ENCODE data around the gene PRF1. TPM values are rescaled to one million over a fixed set of nuclear protein-coding genes. Genes with fewer than 3 reads are reported as not detected.
"Not testable (repeated sequence)": the region's sequence is repeated elsewhere in the genome, so short reads cannot be mapped to it uniquely, and the experiment has no call there.

The PRF1 gene
- total and polyA plus RNA-seq, 2 of the 13 experiments (the other 11 are each of a cell fraction or from before 2014, with no cell fraction given), result 1.00 to 1.4 TPM

DNA sequence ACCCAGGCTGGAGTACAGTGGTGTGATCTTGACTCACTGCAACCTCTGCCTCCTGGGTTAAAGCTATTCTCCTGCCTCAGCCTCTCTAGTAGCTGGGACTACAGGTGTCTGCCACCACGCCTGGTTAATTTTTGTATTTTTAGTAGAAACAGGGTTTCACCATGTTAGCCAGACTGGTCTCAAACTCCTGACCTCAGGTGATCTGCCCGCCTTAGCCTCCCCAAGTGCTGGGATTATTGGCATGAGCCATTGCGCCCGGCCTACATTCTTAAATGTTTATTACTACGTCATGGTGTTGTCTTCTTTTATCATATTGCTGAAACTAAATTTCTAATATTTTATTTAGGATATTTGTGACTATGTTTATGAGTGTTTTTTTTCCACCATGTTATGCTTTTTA is 21.4 kb downstream of the PRF1 start:
- POLR2A ChIA-PET; H3K27me3 ChIP-seq (ENCODE audit: control insufficient read depth in 1 of 2, insufficient read depth in 2 of 2, low read length in 2 of 2); H3K4me2 ChIP-seq (ENCODE audit: low read depth, low read length); ATAC-seq; H2AFZ ChIP-seq (ENCODE audit: low read length); H3K36me3 ChIP-seq (replicated peaks in 1 of 2; ENCODE audit: control insufficient read depth in 1 of 2, insufficient read depth in 2 of 2, low read length in 2 of 2); H3K27ac ChIP-seq (ENCODE audit: extremely low read length, insufficient read depth, low read length); DNase-seq (ENCODE audit: low spot score); H3K79me2 ChIP-seq (ENCODE audit: insufficient read depth, low read length); FAIRE-seq; H3K9ac ChIP-seq (ENCODE audit: insufficient read depth, low read depth, low read length); in situ Hi-C loops (cut with HindIII; ENCODE audit: extremely low pct_ligation_motif_present, low pct_unique_long_range_greater_than_20kb); intact Hi-C loops (cut with micrococcal nuclease; ENCODE audit: unreplicated experiment); BruUV-seq (replicated peaks); H3K4me1 ChIP-seq (ENCODE audit: insufficient read depth, low read length); H4K20me1 ChIP-seq (ENCODE audit: insufficient read depth, low read length); H3K4me3 ChIP-seq (replicated peaks in 1 of 3; ENCODE audit: insufficient read depth in 1 of 3, low read depth in 2 of 3, low read length in 3 of 3); CTCF ChIA-PET (ENCODE audit: low intra/inter-chr PET ratio, low total read pairs); H3K9me3 ChIP-seq (ENCODE audit: low read length): not testable (repeated sequence)
- 93% methylated on average over 5 of the region's 5 CpGs for WGBS (ENCODE audit: low lambda C conversion rate)

DNA sequence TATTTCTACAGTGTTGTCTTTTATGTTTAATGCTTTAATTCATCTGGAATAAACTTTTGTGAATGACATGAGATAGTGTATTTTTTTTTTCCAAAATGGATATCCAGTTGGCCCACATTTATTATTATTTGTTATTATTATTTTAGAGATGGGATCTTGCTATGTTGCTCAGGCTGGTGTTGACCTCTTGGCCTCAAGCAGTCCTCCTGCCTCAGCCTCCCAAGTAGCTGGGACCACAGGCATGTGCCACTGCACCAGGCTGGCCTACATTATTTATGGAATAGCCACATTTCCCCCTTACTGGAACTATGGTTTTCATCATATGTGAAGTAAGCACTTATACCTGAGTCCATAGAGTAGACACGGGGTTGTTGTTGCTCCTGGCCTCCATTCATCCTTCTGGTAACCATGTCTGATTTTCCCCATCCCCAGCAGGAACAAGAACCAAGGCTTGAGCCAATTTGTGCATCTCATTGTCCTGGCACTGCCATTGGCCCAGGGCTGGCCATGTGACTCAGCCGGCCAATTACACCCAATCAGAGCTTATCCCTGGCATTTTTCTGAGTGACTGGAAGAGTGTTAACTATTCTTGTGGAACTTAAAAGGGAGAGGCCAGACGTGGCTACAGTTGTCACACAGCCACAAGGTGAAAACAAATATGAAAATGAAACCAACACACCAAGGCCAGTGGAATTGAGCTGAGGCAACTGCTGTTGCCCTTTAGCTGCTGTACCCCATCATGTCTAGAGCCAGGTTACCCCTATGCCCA is 23.1 kb downstream of the PRF1 start:
- DNase-seq (ENCODE audit: low spot score) (no peak), ATAC-seq (no peak), FAIRE-seq (no peak)
- TF ChIP-seq ZFP1 (CRISPR knock-in tag; IDR thresholded peaks at IDR 0.05) (no peak), MAFG (CRISPR knock-in tag; IDR thresholded peaks at IDR 0.05) (no peak), CREM (IDR thresholded peaks at IDR 0.05) (no peak), CREM (CRISPR knock-in tag; IDR thresholded peaks at IDR 0.05) (no peak), TBX3 (IDR thresholded peaks at IDR 0.05; ENCODE audit: borderline replicate concordance) (no peak), NFYC (CRISPR knock-in tag; IDR thresholded peaks at IDR 0.05) (peak; percentile 47), NCOA5 (CRISPR knock-in tag; IDR thresholded peaks at IDR 0.05) (no peak), ZNF841 (CRISPR knock-in tag; IDR thresholded peaks at IDR 0.05; ENCODE audit: borderline replicate concordance) (no peak), NFYB (CRISPR knock-in tag; IDR thresholded peaks at IDR 0.05) (peak; percentile 19; the same call in 1 of the 2 replicates)
- TF ChIP-seq, protein P1, sequence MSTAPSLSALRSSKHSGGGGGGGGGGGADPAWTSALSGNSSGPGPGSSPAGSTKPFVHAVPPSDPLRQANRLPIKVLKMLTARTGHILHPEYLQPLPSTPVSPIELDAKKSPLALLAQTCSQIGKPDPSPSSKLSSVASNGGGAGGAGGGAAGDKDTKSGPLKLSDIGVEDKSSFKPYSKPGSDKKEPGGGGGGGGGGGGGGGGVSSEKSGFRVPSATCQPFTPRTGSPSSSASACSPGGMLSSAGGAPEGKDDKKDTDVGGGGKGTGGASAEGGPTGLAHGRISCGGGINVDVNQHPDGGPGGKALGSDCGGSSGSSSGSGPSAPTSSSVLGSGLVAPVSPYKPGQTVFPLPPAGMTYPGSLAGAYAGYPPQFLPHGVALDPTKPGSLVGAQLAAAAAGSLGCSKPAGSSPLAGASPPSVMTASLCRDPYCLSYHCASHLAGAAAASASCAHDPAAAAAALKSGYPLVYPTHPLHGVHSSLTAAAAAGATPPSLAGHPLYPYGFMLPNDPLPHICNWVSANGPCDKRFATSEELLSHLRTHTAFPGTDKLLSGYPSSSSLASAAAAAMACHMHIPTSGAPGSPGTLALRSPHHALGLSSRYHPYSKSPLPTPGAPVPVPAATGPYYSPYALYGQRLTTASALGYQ (CRISPR knock-in tag; IDR thresholded peaks at IDR 0.05), result no peak
- Histone ChIP-seq H4K20me1 (ENCODE audit: insufficient read depth, low read length) (no peaks in the 10 kb centered on the region), H3K4me3 (replicated peaks in 1 of 3; ENCODE audit: insufficient read depth in 1 of 3, low read depth in 2 of 3, low read length in 3 of 3) (no peak overlapping the region), H3K9ac (ENCODE audit: insufficient read depth, low read depth, low read length) (no peak overlapping the region), H3K27ac (ENCODE audit: extremely low read length, insufficient read depth, low read length) (no peak overlapping the region), H3K9me3 (ENCODE audit: low read length) (no peaks in the 10 kb centered on the region), H3K4me2 (ENCODE audit: low read depth, low read length) (peak overlapping the region; percentile 18; the same call in 1 of the 2 replicates), H3K27me3 (ENCODE audit: control insufficient read depth in 1 of 2, insufficient read depth in 2 of 2, low read length in 2 of 2) (no peaks in the 10 kb centered on the region; a peak in 1 of 5 replicates), H3K79me2 (ENCODE audit: insufficient read depth, low read length) (no peaks in the 10 kb centered on the region), H2AFZ (ENCODE audit: low read length) (no peak overlapping the region), H3K4me1 (ENCODE audit: insufficient read depth, low read length) (no peaks in the 10 kb centered on the region), H3K36me3 (replicated peaks in 1 of 2; ENCODE audit: control insufficient read depth in 1 of 2, insufficient read depth in 2 of 2, low read length in 2 of 2) (no peaks in the 10 kb centered on the region)
- 19% methylated on average over 3 of the region's 3 CpGs for WGBS (ENCODE audit: low lambda C conversion rate)
- intact Hi-C loops (cut with micrococcal nuclease; ENCODE audit: unreplicated experiment) (no loop called here), in situ Hi-C loops (cut with HindIII; ENCODE audit: extremely low pct_ligation_motif_present, low pct_unique_long_range_greater_than_20kb) (no loop called here)
- no TSS peak for BruUV-seq (replicated peaks)
- ChIA-PET CTCF (ENCODE audit: low intra/inter-chr PET ratio, low total read pairs) (no interaction called here), POLR2A (no interaction called here)
